Measurements from ENCODE around the gene CACNA1H.

CACNA1H gene

DNA sequence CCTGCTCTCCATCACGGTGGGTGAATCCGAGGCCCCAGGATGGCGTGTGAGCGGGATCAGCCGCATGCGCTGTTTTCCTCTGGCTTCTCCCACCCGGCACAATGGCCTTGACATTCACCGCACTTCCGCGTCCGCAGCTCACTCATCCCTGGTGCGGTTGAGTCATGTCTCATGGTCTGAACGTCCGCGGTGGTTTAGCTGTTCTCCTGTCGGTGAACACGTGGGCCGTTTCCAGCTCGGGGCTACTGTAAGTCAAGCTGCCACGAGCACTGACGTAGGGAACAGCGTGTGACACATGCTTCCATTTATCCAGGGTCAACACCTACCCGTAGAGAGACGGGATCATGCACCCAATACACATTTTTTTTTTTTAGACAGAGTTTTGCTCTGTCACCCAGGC lies 15.3 kb upstream of the CACNA1H start:
- peak; percentile 15 for DNase-seq (ENCODE audit: extremely low read depth, low read depth)
- H3K4me3 ChIP-seq (replicated peaks; ENCODE audit: low read depth, low read length): no peak overlapping the region
- TF ChIP-seq, protein P1, sequence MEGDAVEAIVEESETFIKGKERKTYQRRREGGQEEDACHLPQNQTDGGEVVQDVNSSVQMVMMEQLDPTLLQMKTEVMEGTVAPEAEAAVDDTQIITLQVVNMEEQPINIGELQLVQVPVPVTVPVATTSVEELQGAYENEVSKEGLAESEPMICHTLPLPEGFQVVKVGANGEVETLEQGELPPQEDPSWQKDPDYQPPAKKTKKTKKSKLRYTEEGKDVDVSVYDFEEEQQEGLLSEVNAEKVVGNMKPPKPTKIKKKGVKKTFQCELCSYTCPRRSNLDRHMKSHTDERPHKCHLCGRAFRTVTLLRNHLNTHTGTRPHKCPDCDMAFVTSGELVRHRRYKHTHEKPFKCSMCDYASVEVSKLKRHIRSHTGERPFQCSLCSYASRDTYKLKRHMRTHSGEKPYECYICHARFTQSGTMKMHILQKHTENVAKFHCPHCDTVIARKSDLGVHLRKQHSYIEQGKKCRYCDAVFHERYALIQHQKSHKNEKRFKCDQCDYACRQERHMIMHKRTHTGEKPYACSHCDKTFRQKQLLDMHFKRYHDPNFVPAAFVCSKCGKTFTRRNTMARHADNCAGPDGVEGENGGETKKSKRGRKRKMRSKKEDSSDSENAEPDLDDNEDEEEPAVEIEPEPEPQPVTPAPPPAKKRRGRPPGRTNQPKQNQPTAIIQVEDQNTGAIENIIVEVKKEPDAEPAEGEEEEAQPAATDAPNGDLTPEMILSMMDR (IDR thresholded peaks at IDR 0.05; ENCODE audit: low read depth, low read length, missing control alignments): no peak

DNA sequence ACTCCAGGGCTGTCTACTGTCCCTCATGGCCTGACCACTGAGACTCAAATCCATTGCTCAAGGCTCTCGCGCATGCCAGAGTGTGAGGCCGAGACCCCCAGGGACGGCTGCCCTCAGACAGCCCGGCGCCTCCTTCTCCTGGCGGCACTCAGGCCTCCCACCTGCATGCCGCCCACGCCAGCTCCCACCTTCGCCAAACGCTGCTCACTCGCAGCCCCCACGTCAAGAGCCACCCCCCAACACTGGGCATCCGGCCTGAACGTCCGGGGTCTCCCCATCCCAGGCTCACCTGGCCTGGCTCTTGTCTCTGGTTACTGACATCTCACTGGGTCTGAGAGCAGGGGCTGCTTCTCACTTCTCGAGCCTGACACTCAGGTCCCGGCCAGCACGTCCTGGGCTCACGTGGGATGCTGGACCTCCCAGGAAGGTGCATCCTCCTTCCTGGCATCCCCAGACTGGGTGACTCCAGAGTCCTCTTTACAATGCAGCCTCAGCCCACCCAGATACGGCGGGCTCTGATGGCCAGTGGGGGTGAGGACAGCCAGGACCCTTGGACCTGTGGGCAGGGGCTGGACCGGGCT lies 12.2 kb upstream of the CACNA1H start:
- no peak for DNase-seq (ENCODE audit: extremely low read depth, low read depth)
- no peak overlapping the region for H3K4me3 ChIP-seq (replicated peaks; ENCODE audit: low read depth, low read length)
- TF ChIP-seq, protein P1 (IDR thresholded peaks at IDR 0.05; ENCODE audit: low read depth, low read length, missing control alignments): no peak

DNA sequence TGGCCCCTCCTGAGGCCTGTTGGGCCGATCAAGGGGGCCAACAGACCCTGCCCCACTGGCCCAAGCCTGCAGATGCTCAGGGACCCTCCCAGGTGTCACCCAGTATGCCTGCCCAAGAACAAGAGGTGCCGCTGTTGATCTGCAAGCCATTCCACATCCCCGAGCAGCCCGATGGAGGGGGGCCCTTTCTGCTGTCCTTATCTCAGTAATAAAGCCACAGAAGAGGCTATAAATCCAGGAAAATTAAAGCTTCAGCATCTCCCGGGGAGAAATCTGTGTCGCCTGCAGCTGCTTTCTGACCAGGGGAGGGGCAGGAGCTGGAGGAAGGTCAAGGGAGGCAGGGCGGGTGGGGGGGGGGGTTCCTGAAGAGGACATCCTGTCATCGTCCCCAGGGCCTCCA lies 11.7 kb upstream of the CACNA1H start:
- no peak overlapping the region for H3K4me3 ChIP-seq (replicated peaks; ENCODE audit: low read depth, low read length)
- no peak for DNase-seq (ENCODE audit: extremely low read depth, low read depth)
- TF ChIP-seq, protein P1 (IDR thresholded peaks at IDR 0.05; ENCODE audit: low read depth, low read length, missing control alignments): no peak

DNA sequence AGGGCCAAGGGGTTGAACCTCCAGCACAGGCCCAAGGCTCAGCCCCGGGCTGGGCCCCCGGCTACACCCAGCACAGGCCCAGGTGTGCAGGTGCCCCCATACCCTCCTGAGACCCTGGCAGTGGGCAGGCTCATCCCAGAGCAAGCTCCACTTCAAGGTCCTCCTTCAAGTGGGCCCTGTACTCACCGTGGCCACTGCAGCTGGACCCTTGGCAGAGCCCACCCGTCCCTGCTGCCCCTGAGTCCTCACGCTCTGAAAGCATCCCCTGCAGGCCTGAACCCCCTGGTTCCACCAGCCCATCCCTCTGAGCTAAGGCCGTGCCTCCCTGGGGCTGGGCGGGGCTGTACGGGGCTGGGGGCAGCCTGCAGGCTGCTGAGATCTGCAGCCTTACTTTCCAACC lies 11.2 kb upstream of the CACNA1H start:
- H3K4me3 ChIP-seq (replicated peaks; ENCODE audit: low read depth, low read length): no peak overlapping the region
- TF ChIP-seq, protein P1 (IDR thresholded peaks at IDR 0.05; ENCODE audit: low read depth, low read length, missing control alignments): no peak
- DNase-seq (ENCODE audit: extremely low read depth, low read depth): no peak

DNA sequence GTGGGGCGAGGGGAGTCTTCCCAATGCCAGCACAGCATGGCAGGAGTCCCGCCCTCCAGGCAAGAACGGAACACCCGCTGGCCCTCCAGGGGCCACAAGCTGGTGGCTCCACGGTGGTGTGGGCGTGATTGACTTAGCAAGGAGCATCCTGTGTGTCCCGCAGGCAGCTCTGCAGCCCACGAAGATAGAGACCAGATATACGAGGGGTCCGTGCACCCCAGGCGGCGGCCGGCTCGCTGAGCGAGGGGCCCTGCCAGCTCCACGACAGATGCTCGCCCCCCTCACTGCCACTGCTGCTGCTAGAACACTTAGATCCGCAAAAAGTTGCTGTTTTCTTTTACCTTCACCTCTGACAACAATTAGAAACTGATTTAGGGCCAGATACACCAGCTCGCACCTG lies 10.0 kb upstream of the CACNA1H start:
- no peak for DNase-seq (ENCODE audit: extremely low read depth, low read depth)
- TF ChIP-seq, protein P1 (IDR thresholded peaks at IDR 0.05; ENCODE audit: low read depth, low read length, missing control alignments): no peak
- H3K4me3 ChIP-seq (replicated peaks; ENCODE audit: low read depth, low read length): no peak overlapping the region

DNA sequence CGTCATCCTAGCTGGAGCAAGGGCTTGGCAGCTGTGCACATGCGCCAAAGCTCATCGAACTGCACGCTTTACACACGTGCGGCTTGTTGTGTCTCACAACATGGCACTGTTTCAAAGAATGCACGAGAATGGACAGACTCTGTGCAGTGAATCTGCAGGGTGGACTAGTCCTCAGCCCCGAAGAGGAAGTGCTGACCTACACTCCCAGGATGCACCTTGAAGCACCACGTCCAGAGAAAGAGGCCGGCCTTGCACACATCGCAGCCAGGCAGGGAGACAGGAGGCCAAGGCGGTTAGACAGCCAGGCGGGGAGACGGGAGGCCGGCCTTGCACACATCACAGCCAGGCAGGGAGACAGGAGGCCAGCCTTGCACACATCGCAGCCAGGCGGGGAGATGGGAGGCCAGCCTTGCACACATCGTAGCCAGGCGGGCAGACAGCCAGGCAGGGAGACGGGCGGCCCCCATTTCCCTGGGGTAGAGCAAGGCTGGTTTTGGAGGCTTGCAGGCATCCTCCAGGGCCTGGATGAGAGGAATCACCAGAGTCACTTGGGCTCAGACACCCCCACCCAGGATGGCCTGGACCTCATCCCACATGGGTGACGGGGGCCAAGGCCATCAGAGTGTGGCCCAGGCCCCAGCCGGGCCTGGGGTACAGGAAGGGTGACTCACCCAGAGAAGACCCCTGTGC lies 9.0 kb upstream of the CACNA1H start:
- DNase-seq (ENCODE audit: extremely low read depth, low read depth): no peak
- no peak overlapping the region for H3K4me3 ChIP-seq (replicated peaks; ENCODE audit: low read depth, low read length)
- TF ChIP-seq, protein P1 (IDR thresholded peaks at IDR 0.05; ENCODE audit: low read depth, low read length, missing control alignments): no peak

All from HFF-Myc (cell line).